Panc1 (cell line): ENCODE measurements around the gene GAL3ST3.

ENCODE experiments used
- POLR2AphosphoS5 ChIP-seq: IDR thresholded peaks from 2 replicates; pipeline ENCODE4 v1.6.1; 2012; ENCODE audit warnings: mild to moderate bottlenecking, low read depth, low read length, moderate library complexity
- TF ChIP-seq, protein P1 (sequence below): fragments of 450-650 bp; IDR thresholded peaks from 2 replicates; pipeline ENCODE4 v1.5.1; 2017; ENCODE audit warnings: mild to moderate bottlenecking
- TF ChIP-seq, protein P2 (sequence below), 2 experiments: IDR thresholded peaks; 2 replicates each; pipeline ENCODE4 v1.6.1; 2011 to 2012; ENCODE audit warnings: low read depth in 2 of 2, control low read depth in 1 of 2, low read length in 1 of 2, mild to moderate bottlenecking in 1 of 2, moderate library complexity in 1 of 2; ENCODE audit not compliant: insufficient read depth in 1 of 2

DNA sequence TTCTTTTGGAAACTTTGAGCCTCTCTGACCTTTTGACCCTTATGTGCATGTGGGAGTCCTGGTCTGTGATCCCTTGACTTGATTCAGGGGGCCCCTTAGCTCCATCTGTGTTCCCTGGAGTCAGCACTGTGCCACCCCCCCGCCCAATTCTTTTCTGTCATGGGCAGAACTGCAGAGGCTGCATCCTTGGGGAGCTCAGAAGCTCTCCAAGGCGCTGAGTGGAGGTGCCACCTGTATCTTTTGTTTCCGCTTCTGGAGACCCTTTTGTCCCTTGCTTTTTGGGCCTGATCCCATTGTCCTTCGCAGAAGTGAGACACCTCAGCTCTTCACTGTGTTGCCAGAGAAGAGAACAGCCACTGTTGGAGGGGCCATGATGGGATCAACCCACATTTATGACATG, 18.7 kb upstream of the GAL3ST3 start:
- TF ChIP-seq POLR2AphosphoS5, result no peak
- TF ChIP-seq, protein P1, sequence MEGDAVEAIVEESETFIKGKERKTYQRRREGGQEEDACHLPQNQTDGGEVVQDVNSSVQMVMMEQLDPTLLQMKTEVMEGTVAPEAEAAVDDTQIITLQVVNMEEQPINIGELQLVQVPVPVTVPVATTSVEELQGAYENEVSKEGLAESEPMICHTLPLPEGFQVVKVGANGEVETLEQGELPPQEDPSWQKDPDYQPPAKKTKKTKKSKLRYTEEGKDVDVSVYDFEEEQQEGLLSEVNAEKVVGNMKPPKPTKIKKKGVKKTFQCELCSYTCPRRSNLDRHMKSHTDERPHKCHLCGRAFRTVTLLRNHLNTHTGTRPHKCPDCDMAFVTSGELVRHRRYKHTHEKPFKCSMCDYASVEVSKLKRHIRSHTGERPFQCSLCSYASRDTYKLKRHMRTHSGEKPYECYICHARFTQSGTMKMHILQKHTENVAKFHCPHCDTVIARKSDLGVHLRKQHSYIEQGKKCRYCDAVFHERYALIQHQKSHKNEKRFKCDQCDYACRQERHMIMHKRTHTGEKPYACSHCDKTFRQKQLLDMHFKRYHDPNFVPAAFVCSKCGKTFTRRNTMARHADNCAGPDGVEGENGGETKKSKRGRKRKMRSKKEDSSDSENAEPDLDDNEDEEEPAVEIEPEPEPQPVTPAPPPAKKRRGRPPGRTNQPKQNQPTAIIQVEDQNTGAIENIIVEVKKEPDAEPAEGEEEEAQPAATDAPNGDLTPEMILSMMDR, result no peak
- TF ChIP-seq, protein P2, sequence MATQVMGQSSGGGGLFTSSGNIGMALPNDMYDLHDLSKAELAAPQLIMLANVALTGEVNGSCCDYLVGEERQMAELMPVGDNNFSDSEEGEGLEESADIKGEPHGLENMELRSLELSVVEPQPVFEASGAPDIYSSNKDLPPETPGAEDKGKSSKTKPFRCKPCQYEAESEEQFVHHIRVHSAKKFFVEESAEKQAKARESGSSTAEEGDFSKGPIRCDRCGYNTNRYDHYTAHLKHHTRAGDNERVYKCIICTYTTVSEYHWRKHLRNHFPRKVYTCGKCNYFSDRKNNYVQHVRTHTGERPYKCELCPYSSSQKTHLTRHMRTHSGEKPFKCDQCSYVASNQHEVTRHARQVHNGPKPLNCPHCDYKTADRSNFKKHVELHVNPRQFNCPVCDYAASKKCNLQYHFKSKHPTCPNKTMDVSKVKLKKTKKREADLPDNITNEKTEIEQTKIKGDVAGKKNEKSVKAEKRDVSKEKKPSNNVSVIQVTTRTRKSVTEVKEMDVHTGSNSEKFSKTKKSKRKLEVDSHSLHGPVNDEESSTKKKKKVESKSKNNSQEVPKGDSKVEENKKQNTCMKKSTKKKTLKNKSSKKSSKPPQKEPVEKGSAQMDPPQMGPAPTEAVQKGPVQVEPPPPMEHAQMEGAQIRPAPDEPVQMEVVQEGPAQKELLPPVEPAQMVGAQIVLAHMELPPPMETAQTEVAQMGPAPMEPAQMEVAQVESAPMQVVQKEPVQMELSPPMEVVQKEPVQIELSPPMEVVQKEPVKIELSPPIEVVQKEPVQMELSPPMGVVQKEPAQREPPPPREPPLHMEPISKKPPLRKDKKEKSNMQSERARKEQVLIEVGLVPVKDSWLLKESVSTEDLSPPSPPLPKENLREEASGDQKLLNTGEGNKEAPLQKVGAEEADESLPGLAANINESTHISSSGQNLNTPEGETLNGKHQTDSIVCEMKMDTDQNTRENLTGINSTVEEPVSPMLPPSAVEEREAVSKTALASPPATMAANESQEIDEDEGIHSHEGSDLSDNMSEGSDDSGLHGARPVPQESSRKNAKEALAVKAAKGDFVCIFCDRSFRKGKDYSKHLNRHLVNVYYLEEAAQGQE (IDR thresholded peaks at IDR 0.05; ENCODE audit: insufficient read depth in 1 of 2, low read depth in 2 of 2, low read length in 1 of 2), result no peak
